SIG-M5 treated with dmso at 0.1 percent for 504 hours (cell line): ENCODE measurements around the gene ZNF544.

ENCODE experiments used
- DNase-seq: peaks from one replicate; lab custom pipeline; 2025; ENCODE audit not compliant: unreplicated experiment; lab: John Stamatoyannopoulos, UW

ZNF544 gene

GRCh38 chr19:58228585-58229254 lies at the start of gene ZNF544:
ZNF544 (plus strand) TSS chr19:58228914; CDS start chr19:58244024, 15,110 bp downstream.
- DNase-seq, result no peak

GRCh38 chr19:58181902-58182576 lies 46.7 kb upstream of the ZNF544 start:
- DNase-seq, result peak; percentile 26

GRCh38 chr19:58182577-58182988 lies 46.1 kb upstream of the ZNF544 start:
- no peak for DNase-seq

- DNase-seq, result peak; percentile 80
Observed at GRCh38 chr19:58182989-58183816, 45.5 kb upstream of the ZNF544 start, which contains the start of gene ZNF274. ZNF274 (plus strand) TSS chr19:58183061; CDS start chr19:58183966, 905 bp downstream.

GRCh38 chr19:58183817-58184215 lies 44.9 kb upstream of the ZNF544 start:
- no peak for DNase-seq

- no peak for DNase-seq
Observed at GRCh38 chr19:58196901-58197616, 31.7 kb upstream of the ZNF544 start.

- no peak for DNase-seq
Observed at GRCh38 chr19:58203814-58204475, 24.8 kb upstream of the ZNF544 start.

- no peak for DNase-seq
Observed at GRCh38 chr19:58204566-58204965, 24.1 kb upstream of the ZNF544 start.

GRCh38 chr19:58209577-58209976 lies 19.1 kb upstream of the ZNF544 start:
- no peak for DNase-seq

GRCh38 chr19:58212336-58213074 lies 16.2 kb upstream of the ZNF544 start:
- no peak for DNase-seq

- DNase-seq, result no peak
Observed at GRCh38 chr19:58213075-58213369, 15.7 kb upstream of the ZNF544 start.

GRCh38 chr19:58217069-58217481 lies 11.6 kb upstream of the ZNF544 start:
- no peak for DNase-seq

- no peak for DNase-seq
Observed at GRCh38 chr19:58217607-58218391, 10.9 kb upstream of the ZNF544 start.

GRCh38 chr19:58218899-58219298 lies 9.8 kb upstream of the ZNF544 start:
- DNase-seq, result no peak

GRCh38 chr19:58227964-58228584 lies 640 bp upstream of the ZNF544 start:
- no peak for DNase-seq

- no peak for DNase-seq
Observed at GRCh38 chr19:58229255-58229639, 533 bp downstream of the ZNF544 start.

- DNase-seq, result no peak
Observed at GRCh38 chr19:58237324-58237723, 8.6 kb downstream of the ZNF544 start.

GRCh38 chr19:58243351-58243750 lies 14.6 kb downstream of the ZNF544 start:
- no peak for DNase-seq

GRCh38 chr19:58248886-58249285 lies 20.2 kb downstream of the ZNF544 start:
- DNase-seq, result no peak
